HPDE6-E6E7 (cell line): Measurements from ENCODE around the gene KCNQ1.

Source experiments
- DNase-seq: peaks from one replicate; pipeline ENCODE4 v3.0.0; 2011; ENCODE audit warnings: missing footprints; ENCODE audit errors: extremely low spot score

The KCNQ1 gene

DNA sequence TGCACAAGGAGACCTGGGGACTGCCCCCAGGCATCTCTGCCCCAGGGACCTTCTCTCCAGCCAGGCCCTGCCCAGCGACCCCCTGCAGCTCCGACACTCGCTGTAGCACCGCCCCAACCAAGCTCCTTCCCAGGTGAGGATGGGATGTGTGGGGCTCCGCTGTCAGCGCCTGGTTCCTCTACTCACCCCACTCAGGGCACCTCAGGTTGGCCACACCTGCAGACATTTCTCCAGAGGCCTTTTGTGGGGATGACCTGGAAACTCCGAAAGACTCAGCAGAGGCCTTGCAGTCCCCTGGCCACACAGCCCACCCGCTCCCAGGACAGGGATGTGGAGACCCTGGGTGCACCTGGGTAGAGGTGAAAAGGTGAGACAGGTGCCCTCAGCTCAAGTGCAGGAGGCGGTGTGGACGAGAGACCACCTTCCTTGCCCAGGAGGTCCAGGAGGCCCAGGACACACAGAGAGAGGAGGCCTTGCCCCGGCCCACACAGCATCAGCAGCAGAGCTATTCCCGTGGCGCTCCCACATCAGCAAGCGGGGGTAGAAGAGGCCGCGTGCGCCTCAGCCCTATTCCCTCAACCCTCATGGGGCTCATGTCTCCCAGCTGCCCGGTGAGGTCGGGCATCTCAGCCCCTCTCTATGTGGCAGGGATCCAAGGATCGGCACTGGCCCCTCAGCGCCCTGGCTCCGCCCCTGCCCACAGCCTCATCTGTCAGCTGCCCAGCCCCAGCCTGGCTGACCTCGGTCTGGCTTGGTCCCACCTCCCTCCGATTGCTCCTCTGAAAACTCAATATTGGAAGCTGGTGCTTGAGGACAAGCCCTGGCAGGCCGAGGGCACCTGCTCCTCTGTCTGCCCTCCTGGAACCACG is 21.4 kb upstream of the KCNQ1 start:
- DNase-seq: no peak

DNA sequence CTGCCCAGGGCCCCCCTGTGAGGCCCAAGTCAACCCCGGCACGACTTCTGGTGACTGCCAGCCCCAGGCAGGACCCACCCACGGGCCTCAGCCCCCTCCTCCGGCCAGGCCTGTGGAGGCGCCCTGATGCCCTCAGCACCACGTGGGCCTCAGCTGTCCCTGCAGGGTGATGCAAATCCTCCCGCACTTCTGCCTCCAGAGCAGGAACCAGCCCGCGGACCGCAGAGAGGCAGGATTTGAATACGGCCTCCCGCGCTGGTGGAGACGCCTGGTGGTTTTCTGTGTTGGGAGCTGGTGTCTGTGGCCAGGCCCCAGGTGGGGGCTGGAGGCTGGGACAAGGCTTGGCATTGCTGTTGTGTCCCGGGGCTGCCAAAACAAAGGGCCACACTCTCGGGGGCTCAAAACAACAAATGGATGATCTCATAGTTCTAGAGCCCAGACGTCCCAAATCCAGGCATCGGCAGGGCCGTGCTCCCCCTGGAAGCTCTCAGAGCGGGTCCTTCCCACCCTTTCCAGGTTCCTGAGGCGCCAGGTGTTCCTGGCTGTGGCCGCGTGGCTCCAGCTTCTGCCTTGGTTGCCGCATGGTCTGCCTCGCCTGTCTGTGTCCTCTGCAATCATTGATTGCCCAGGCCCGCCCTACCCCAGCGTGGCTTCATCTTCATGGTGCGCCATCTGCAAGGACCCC is 19.9 kb upstream of the KCNQ1 start:
- no peak for DNase-seq

DNA sequence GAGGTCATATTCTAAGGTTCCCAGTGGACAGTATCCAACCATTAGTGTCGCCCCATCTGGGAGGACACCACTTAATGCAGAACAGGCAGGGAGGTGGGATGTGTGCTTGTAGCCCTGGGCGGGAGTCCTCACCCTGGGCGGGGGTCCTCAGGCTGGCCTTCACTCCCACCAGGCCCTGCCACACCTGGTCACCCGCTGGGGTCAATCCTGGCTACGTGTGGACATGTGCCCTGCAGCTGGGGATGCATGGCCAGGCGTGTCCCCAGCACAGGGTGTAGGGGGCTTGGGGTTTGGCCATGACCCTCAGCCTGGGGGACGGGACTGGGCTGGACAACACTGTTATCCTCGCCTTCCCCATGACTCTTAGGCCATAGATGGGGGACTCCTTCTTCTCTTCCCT is 19.3 kb upstream of the KCNQ1 start:
- DNase-seq: no peak

DNA sequence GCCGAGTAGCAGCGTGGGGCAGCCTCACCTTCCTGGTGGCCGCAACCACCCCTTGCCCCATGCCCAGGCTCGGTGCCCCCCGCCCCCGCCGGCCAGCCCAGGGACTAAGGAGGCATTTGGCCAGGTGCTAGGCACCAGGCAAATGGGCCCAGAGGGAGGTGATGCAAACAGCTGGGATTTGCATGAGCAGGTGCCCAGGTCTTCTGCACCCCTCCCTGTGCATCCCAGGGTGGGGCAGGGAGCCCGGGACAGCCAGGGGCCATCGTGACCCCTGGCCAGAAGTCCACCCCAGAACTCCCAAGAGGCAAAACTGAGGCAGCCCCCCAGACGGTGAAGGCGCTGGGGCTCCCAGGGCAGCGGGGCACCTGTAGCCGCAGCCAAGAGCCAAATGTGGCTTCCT is 18.6 kb upstream of the KCNQ1 start:
- DNase-seq: no peak

DNA sequence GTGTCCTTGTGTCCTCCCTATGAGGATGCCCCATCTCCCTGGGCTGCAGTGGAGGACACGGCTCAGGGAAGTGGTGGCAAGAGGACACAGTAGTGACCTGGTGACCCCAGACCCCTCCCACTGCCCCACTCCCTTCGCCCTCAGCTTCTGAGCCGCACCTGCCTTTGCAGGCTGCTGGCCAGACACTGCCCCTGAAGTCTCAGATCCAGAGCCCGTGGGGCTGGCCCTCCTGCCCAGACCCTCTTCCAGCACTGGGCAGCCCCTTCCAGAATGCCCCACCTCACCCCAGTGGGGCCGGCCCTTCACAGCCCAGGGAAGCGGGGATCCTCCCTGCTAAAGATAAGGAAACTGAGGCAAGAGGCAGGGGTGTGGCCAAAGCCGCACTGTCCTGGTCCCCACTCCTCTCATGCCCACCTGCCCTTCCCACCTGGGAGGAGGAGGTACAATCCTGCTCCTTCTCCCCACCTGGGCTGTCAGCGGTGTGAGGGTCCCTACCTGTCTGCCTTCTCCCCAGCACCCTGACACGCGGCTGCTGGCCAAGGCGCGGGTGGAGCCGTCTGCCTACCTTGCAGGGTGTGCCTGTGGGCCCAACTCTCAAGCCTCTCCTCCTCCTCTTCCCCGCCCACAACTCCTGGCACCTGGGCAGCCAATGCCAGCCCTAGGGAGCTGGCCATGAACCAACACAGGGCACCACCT is 17.8 kb upstream of the KCNQ1 start:
- no peak for DNase-seq

DNA sequence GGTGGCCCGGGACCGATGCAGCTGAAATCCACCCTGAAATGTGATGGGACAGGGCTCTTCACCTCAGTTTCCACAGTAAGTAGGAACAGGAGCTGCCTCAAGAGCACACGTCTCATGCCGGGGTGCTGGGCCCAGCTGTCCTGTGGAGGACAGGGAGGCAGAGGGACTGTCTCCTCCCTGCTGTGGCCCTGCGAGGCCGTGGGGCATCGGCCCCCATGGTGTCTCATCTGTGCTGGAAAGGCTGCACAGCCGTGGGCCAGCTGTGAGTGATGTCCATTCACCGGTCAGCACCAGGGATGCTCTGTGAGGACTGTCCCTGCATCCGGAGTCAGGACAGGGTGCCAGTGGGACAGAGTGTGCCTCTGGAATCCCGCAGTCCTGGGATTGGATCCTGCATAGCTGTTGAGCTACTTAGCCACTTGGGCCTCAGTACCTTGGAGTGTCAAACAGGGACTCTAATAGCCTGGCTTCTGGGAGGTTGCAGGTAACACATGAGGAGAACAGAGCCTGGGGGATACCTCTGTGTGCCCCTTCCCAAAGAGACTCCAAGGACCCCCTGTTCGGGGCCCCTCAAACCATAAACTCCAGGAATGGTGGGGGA is 17.0 kb upstream of the KCNQ1 start:
- DNase-seq: no peak

DNA sequence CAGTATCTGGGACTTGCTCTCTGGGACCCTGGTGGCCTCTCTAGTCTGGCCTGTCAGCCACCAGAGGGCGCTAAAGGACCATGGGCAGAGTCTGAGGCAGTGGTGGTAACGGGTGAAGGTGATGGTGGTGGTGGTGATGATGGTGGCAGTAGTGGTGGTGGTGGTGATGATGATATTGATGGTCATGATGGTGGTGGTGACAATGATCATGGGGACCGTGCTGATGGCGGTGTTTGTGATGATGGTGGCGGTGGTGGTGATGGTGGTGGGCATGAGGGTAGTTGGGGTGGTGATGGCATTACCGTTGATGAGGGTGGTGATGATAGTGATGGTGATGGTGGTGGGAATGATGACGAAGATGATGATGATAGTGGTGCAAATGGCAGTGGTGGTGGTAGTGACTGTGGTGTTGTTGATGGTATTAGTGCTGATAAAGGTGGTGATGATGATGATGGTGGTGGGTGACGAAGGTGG is 16.4 kb upstream of the KCNQ1 start:
- peak; percentile 46 for DNase-seq

DNA sequence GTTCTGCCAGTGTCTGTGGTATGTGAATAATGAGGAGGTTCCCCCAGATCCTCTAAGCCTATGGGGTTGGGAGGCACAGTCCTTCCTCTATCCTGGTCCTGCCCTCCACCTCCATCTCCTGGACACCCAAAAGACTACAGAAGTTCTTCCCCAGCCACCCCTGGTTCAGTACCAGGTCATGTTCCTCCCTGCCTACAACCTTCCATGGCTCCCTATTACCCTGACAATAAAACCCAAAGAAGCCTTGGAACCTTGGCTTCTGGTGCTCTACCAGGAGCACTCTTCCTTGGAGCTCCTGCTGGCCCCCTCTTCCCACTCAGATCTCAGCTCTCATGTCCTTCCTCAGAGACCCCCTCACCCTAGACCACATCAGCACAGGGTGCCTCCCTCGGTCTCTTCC is 13.4 kb upstream of the KCNQ1 start:
- DNase-seq: no peak

DNA sequence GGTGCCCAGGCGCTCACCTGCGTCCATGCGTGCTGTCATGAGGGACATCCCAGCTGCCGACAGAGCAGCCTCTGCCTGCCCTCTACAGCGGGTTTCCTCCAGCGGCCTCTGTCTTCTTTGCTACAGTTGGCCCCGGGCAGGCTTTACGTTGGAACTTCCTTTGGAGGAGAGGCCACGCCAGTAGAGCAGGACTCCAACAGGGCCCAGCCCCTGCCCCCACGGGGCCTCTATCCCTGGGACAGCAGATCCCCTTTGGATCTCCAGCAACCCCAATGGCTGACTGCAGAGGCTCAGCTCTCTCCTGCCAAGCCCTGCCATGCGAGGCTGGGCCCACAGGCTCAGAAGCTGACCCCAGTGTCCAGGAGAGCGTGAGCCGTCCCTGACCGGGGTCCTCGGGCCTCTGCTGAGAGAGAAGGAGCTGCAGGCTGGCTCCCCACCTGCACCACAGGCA is 12.6 kb upstream of the KCNQ1 start:
- DNase-seq: no peak

DNA sequence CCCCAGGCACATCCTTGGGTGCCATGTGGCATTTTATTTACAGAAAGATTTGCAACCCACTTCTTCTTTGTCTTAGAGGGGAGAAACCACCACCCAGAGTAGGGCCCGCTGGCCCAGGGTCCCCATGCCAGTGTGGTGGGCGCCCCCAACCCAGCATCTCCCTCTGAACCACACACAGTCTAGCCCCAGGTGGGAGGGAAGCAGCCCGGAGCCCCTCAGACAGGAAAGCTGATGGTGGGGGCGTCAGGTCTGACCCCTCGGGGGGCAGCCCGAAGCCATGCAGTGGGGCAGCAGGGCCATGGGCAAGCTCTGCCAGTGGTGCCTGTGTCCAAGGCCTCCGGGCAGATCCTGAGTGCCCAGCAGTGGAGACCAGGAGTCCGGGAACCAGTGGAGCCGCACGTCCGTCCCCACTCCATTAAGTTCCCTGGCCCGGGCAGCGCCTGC is 12.2 kb upstream of the KCNQ1 start:
- DNase-seq: no peak

DNA sequence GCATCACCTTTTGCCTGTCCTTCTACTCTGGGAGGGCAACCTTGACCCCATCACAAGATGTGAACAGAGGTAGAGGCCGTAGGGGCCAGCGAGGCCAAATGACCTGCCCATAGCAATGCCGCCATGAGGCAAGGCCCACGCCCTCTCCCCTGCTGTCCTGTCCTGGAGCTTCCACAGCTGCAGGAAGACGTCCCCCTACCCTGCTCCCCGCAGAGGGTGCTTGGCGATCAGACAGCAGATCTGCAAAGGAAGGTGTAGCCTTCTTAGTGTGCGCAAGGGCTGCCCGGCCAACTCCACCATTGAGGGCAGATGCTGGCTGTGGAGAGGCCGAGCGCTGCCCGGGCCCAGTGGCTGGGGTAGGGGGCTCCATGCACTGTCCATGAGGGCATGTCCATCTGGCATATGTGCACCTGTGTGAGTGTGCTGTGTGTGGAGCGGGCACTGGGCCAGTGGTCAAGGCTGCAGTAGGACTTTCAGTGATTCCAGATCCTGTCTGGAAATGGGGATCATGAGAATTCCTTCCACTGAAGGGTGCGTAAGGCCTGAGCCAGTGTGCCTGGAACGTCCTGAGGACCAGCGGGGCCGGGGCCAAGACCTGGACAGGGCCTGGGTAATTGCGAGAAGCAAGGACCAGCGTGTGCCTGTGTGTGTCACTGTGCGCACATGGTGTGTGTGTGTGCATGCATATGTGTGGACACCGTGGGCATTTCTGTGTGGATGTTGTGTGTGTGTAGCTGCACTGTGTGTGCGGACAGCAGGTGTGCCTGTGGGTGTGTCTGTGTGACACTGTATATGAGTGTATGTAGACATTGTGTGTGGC is 11.5 kb upstream of the KCNQ1 start:
- DNase-seq: no peak

DNA sequence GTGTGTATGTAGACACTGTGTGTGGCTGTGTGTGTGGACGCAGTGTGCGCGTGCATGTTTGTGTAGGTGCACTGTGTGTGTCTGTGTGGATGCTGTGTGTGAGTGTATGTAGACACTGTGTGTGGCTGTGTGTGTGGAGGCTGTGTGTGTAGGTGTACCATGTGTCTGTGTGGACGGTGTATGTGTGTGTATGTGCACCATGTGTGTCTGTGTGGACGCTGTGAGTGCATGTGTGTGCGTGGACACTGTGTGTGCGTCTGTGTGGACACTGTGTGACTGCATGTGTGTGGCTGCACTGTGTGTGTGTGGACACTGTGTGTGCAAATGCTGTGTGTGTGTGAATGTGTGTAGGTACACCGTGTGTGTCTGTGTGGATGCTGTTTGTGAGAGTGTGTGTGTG is 10.8 kb upstream of the KCNQ1 start:
- DNase-seq: no peak

DNA sequence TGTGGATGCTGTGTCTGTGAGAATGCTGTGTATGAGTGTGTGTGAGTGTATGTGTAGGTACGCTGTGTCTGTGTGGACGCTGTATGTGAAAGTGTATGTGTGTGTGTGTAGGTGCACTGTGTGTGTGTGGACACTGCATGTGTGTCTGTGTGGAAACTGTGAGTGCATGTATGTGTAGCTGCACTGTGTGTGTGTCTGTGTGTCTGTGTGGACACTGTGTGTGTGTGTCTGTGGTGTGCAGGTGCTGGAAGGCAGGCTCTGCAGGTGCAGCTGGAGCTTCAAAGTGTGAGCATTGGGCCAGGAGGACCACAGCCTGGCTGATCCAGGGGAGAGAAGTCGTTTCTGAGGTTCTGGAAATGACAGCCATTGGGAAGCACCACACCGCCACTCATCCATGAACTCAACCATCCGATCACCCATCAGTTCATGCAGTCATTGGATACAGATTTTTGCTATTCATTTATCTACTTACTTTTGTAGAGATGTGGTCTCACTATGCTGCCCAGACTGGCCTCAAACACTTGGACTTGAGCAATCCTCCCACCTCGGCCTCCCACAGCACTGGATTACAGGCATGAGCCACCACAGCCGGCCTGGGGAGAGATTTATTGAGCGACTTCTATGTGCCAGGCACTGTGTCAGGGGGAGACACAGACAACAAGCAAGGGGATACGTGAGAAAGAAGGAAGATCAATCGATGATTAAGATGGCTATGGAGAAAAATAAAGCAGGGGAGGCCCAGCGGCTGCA is 10.1 kb upstream of the KCNQ1 start:
- DNase-seq: no peak

DNA sequence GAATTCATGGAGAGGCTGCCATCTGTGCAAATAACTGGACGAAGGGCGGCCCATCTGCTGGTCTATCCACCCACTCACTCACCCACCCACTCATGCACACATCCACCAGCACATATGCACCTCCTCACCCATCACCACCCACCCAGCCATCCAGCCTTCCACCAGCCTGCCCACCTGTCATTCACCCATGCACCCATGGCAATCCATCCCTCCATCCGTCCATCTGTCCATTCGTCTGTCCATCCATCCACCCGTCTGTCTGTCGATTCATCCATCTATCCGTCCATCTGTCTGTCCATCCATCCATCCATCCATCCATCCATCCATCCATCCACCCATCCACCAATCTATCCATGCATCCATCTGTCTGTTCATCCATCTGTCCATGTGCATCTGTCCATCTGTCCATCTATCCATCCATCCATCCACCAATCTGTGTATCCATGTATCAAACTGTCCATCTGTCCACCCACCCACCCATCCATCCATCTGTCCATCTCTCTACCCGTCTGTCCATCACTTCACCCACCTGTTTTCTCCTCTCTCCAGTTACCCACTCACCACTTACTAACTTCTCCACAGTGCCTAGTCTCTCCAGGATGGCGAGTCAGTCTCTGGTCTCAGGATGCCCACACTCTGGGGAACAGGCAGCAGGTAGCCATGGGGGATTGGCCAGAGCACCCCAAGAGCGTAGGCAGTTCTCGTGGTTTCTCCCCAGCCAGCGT is 9.4 kb upstream of the KCNQ1 start:
- no peak for DNase-seq

DNA sequence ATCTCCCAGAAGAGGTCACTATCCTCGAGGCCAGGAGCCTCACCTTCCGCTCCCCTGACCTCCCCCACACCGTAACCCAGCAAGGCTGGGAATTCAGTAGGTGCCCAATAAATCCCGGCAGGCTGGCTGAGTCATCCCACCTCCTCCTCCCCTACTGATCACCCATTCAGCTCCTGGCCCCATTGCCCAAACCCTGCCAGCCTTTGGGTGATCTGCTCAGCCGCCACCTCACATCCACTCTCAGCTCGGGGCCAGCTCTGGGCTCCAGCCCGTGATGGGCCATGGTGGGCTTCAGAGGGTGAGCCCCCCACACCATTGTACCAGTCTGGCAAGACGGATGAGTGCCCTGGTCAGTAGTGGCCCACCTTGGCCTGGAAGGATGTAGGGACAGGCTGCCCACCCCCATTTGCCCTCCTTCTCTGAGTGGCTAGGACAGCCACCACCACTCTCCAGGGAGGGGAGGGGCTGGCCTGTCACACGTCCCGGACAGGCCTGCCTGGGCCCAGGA is 8.7 kb upstream of the KCNQ1 start:
- no peak for DNase-seq

DNA sequence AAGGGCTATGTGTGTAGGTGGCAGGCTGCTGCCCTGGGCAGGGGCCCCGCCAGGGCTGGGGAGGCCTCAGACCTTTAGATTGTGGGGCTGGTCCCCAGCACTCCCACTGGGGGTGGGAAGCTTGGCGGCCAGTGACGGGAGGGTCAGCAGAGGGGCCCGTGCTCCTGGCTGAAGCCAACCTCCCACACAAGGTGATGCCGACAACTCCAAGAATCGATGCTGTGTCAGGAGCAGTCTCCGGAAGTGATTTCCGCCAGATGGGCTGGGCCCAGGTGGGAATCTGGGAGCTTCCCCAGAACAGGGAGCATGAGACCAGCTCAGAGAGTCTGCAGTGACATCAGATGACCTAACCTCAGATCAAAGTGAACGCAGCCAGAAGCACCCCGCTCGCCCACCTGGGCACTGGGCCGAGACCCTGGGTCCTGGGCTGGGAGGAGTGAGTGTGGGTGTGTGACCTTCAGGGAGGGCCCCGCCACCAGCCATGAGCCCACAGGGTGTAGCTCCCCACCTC is 8.2 kb upstream of the KCNQ1 start:
- DNase-seq: no peak

DNA sequence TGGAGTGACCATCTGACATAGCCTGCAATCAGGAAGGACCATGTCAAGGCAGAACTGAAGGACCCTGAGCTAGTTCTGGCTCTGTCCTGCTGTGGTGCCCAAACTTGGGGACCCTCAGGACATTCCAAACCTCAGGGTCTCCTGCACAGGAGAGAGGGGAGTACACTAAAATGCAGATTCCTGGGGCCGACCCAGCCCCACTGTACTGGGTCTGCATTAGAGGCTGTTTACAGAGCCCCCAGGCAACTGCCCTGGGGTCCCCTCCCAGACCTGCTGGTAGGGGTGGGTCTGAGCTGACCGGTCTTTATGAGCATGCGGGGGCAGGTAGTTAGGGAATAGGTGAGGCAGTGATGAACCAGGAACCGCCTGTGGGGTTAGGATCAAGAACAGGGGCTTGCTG is 7.3 kb upstream of the KCNQ1 start:
- no peak for DNase-seq

DNA sequence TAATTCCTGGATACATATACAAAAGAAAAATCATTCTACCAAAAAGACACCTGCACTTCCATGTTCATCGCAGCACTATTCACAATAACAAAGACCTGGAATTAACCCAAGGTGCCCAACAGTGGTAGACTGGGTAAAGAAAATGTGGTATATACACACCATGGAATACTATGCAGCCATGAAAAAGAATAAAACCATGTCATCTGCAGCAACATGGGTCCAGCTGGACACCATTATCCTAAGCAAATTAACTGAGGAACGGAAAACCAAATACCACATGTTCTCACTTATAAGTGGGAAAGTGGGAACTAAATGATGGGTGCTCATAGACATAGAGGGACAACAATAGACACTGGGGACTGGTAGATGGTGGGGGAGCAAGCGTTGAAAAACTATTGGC is 5.0 kb upstream of the KCNQ1 start:
- no peak for DNase-seq

DNA sequence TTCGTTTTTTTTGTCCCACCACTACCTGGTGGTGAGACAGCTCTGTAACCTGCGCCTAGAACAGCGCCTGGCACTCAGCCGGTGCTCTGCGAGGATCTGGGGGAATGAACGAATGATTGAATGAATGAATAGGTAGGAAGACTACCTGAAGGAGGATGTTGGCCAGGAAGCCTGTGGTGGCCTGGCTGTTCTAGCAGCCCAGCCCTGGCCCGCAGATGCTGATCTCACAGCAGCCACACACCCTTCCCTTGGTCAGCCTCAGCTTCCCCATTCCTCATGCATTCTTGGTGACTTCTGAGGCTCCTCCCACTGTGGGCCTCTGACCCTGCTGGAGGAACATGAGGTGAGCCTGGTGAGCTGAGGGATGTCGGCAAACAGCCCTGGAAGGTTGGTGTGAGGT is 4.2 kb upstream of the KCNQ1 start:
- DNase-seq: no peak
